HG03103 (cell line): ENCODE data around the gene CDKAL1.
A peak's percentile ranks its signal among the peaks of the same experiment; 100 is the strongest.
"Not testable (repeated sequence)": the region's sequence is repeated elsewhere in the genome, so short reads cannot be mapped to it uniquely, and the experiment has no call there.

Experiments used
- ATAC-seq: cut with Tn5 transposase; IDR thresholded peaks from one replicate; pipeline ENCODE4 v1.9.1; 2021; ENCODE audit warnings: low read depth; ENCODE audit not compliant: unreplicated experiment

The CDKAL1 gene

DNA sequence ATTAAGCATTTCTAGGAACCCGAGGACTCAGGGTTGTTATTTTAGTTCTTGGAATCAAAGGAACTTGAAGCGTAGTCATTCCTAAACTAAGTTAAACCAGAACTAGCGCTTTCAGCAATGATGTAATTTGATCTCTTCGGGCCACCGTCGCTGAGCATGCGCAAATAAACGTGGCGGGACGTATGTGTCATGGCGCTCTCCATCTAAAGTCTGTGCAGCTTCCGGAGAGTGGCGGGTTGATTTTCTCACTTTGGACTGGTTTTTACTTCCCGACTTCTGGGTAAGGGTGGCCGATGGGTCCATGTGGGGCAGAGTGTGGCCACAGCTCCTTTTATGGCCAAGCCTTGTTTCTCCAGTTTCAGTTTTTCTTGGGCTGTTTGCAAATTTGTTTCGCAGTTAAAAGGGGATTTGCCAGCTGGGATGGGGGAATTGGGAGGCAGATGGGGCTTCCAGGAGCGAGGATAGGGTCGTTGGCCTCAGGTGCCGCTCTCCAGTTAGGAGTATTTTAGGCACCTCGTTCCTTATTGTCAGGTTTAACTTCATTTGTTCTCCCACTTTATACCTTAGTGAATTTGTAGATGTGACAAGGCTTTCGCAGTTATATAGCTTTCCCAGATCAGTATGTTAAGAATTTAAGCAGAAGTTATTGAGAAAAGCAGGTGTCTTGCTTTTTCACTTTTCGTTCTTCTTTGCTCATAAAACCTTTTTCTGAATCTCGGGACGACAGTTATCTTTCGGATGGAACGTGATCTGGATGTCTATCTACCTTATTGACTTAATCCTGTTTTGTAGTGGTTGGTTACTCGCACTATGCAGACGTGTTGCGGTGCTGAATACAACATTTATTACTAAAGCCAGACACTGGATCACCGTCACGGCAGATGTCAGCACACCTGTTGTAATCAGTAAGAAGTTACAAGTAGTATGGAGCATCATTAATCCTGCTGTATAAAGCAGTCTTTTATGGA lies at the start of gene CDKAL1:
TSS of gene CDKAL1 (plus strand) at position 163 of the 968 bp plus-strand sequence. CDS start 11,894 bp downstream, outside the sequence.
- peak; percentile 78 for ATAC-seq

DNA sequence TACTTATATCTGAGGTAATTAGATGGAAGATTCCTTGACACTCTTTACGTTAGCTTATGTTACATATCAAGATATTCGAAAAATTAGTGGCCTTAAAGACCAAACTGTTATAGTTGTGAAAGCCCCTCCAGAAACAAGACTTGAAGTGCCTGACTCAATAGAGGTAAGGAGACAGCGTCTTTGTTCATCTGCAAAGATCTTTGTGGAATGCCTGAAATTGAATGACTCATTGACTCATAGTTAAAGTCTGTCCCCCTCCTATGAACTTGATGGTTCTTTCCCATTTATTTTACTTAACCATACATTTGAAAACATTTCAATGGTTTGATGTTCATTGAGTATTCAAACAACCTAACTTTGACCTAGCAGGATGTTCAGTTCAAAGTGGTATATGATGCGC lies 47.6 kb upstream of the CDKAL1 start:
- ATAC-seq = no peak

DNA sequence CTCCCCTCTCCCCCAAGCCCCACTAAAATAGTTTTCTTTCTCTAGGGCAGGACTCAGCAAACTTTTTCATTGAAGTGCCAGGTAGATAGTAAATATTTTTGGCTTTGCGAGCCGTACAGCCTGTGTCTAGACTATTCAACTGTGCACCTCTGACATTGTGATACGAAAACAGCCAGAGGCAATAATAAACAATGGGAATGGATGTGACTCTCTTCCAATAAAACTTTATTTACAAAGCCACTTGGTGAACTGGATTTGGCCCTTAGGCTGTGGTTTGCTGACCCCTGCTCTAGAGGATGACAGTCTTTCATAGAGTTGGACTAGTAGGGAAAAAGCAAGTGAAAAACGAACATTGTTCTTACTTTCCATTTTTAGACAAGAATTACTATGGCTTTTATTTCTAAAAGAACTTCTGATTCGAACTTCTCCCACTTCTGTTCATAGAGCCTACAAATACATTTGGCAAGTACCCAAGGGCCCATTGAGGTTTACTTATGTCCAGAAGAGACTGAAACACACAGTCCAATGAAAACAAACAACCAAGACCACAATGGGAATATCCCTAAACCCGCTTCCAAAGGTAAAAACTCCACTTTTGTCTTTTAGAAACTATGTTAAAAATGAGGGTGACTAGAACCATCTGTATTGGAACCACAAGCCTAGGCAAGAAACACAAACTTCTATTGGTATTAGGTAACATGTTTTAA lies 46.4 kb upstream of the CDKAL1 start:
- no peak for ATAC-seq

GRCh38 chr6:20490591-20490990 lies 43.7 kb upstream of the CDKAL1 start:
- no peak for ATAC-seq

DNA sequence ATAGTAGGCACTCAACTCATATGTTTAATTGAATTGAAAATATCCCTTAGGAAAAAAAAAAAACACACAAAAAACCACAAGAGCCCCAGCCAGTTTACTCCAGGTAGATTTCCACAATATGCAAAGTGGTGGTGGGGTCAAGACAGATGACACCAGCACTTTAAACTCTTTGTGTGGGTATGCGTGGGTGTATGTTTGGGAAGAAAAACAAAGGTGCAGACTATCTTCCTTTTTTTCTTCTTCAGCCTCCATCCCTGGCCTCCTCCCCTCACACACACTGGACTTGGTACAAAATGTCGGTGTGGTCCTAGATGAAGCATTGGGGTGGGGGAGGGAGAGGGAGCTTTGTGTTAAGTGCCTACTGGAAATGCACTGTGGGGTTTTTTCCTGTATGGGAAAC lies 42.2 kb upstream of the CDKAL1 start:
- no peak for ATAC-seq

GRCh38 chr6:20497216-20498040 lies 36.8 kb upstream of the CDKAL1 start:
- ATAC-seq = no peak

- no peak for ATAC-seq
Measured at GRCh38 chr6:20498041-20498385, 36.2 kb upstream of the CDKAL1 start.

DNA sequence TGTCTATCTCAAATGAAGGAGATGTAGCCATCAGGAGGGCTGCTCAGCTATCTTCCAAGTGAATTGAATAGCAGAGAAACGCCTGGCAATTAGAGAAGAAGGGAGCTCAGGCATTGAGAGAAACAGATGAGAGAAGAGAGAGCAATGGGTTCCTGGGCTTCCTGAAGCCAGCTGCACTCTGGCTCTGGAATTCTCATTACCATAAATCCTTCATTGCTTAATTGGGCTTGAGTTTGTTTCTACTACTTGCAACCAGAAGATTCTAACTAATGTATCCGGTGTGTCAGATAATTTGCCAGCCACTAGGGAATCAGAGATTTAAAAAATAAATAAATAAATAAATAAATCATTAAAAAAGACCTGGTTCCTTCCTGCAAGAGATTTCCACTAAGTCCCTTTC lies 25.0 kb upstream of the CDKAL1 start:
- ATAC-seq = no peak

GRCh38 chr6:20511852-20512251 lies 22.4 kb upstream of the CDKAL1 start:
- ATAC-seq = no peak

DNA sequence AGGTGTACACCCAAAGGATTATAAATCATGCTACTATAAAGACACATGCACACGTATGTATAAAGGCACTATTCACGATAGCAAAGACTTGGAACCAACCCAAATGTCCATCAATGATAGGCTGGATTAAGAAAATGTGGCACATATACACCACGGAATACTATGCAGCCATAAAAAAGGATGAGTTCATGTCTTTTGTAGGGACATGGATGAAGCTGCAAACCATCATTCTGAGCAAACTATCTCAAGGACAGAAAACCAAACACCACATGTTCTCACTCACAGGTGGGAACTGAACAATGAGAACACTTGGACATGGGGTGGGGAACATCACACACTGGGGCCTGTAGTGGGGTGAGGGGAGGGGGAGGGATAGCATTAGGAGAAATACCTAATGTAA lies 9.0 kb upstream of the CDKAL1 start:
- not testable (repeated sequence) for ATAC-seq

GRCh38 chr6:20529086-20529448 lies 5.2 kb upstream of the CDKAL1 start:
- not testable (repeated sequence) for ATAC-seq

DNA sequence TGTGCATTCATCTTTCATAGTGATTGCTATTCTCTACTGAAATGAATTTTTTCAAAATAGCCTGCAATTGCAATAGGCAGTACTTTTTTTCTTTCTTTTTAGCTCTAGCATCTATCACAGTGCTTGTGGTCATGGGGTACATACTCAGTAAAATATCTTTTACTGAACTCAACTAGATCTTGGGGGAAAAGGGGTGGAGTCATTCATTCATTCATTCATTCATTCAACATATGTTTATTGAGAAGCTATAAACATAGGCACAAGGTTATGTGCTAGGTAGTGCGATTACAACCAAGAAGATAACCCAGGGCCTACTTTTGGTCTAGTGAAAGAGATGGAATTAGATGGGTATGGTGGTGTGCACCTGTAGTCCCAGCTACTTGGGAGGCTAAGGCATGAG lies 1.4 kb upstream of the CDKAL1 start:
- no peak for ATAC-seq

- ATAC-seq = no peak
Measured at GRCh38 chr6:20533746-20534294, 437 bp upstream of the CDKAL1 start.

DNA sequence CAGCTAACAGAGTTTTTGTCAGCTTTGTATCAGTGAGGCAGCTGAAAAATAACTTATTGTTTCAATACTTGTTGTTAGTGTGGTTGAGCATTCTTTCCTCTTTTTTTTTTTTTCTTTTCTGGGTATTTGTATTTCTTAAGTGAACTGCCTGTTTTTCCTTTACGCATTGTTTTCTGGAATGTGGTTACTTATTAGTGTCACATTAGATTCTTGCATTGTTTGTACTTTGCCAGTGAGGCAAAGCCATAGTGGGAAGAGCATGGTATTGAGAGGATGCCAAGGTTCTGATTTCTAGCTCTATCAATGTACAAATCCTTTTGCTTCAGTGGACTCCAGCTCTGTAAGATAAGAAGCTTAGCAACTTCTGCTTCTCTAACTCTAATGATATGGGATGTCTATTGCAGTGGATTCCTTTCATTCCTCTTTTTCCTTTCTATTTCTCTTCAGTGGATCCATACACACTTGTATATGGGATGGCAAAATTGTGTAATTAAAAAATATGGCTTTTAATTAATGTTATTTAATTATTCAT lies 3.9 kb downstream of the CDKAL1 start:
- ATAC-seq = no peak

DNA sequence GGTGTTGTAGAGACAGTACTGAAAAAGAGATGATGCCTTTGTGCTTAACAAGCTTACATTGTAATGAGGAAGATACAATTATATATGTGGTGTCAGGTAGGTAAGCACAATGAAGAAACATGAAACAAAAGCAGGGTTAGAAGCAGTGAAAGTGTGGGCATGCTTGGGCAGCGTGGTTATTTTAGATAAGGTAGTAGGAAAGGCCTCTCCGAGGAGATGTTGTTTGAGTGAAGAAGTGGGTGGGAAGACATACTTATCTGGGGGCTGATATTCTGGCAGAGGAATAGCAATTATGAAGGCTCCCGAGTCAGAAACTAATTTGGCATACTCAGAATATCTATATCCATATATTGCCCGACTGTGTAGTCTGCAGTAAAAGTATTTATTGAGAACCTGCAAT lies 4.7 kb downstream of the CDKAL1 start:
- no peak for ATAC-seq

DNA sequence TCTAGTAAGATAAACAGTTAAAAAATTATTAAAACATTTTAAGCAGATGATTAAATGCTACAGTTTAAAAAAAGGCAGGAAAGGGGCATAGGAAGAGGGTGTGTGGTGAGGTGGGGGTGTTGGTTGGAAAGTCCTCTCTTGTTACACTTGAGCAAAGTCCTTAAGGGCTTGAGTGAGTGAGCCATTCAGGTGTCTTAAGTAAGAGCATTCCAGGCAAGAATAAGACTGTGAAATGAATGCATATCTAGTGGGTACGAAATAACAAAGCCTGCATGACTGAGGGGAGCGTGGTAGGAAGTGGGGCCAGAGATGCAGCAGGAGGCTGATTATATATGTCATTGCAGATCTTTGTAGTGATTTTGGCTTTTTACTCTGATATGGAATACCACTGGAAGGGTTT lies 5.1 kb downstream of the CDKAL1 start:
- no peak for ATAC-seq

DNA sequence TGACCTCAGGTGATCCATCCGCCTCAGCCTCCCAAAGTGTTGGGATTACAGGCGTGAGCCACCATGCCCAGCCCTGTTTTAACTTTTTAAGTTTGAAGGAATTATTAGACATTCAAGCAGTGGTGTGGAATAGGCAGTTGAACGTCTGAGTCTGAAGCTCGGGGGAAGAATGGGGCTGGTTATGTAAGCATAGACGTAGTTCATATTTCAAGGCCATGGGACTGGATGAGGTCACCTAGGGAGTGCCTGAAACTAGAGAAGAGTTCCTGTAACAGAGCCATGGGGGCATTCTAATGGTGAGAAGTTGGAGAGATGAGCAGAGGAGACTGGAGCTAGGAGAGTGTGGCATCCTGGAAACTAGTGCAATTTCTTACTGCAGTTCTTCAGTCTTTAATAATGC lies 6.4 kb downstream of the CDKAL1 start:
- ATAC-seq = no peak

- ATAC-seq = no peak
Measured at GRCh38 chr6:20541382-20541781, 7.1 kb downstream of the CDKAL1 start.

DNA sequence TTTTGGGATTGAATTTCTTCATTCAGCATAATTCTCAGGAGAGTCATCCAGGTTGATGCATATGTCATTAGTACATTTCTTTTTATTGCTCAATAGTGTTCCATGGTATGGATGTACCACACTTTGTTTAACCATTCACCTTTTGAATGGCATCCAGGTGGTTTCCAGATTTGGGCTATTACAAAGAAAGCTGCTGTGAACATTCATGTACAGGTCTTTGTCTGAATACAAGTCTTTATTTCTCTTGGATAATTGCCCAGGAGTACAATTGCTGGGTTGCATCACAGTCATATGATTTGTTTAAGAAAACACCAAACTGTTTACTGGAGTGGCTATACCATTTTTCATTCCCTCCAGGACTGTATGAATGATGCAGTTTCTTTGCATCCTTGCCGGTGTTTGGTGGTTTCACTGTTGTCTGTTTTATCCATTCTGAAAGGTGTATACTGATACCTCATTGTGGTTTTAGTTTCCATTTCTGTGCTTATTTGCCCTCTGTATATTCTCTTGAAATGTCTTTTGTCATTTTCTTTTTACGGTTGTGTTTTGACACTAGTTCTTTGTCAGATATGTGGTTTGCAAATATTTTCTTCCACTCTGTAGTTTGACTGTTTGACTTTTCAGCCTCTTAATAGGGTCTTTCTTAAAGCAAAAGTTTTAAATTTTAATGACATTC lies 8.8 kb downstream of the CDKAL1 start:
- ATAC-seq = peak; percentile 98

DNA sequence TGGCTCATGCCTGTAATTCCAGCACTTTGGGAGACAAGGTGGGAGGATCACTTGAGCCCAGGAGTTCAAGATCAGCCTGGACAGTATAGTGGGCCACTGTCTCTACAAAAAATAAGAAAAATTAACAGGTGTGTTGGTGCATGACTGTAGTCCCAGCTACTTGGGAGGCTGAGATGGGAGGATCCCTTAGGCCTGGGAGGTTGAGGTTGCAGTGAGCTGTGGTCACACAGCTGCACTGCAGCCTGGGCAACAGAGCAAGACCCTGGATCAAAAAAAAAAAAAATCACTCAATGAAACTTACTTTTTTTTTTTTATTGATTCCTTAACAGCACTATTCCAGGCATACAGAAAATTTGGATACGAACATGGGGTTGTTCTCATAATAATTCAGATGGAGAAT lies 14.0 kb downstream of the CDKAL1 start:
- ATAC-seq = no peak
